HG03520 (cell line): ENCODE measurements around the gene RHOT1.
"Not testable (repeated sequence)": the region's sequence is repeated elsewhere in the genome, so short reads cannot be mapped to it uniquely, and the experiment has no call there.

ENCODE experiments used
- ATAC-seq: cut with Tn5 transposase; IDR thresholded peaks from one replicate; pipeline ENCODE4 v1.9.1; 2021; ENCODE audit warnings: mild to moderate bottlenecking, moderate library complexity; ENCODE audit not compliant: unreplicated experiment

Gene RHOT1

GRCh38 chr17:32222621-32223020 lies 80.3 kb downstream of the RHOT1 start:
- ATAC-seq, result no peak

GRCh38 chr17:32223703-32224102 lies 81.4 kb downstream of the RHOT1 start:
- no peak for ATAC-seq

DNA sequence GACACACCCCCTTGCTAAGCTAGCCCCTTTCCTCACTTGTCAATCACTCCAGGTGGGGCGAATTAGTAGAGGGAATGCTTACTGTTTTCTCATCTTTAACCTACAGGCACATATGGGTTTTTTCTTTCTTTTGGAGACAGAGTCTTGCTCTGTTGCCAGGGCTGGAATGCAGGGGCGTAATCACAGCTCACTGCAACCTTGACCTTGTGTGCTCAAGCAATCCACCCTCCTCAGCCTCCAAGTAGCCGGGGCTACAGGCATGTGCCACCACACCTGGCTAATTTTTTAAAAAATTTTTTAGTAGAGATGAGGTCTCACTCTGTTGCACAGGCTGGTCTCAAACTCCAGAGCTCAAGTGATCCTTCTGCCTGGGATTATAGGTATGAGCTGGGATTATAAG lies 84.6 kb downstream of the RHOT1 start:
- ATAC-seq, result no peak

DNA sequence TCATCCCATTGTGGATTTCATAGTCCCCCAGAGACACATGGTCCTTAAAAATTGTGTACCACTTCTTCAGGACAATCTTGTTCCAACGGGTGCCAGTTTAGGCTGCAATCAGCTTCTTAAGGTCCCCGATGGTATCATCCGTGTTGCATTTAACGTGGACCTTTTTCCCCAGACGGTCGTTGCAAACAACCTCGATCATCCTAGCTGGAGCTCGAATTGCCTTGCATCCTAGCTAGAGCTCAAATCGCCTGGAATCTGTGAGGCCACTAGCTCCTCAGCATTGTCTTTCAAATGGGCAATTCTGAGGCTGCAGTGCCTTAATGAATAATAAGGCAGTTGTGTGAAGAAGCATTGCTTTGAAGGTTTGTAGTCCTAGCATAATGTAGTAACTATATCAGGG lies 85.6 kb downstream of the RHOT1 start:
- no peak for ATAC-seq

DNA sequence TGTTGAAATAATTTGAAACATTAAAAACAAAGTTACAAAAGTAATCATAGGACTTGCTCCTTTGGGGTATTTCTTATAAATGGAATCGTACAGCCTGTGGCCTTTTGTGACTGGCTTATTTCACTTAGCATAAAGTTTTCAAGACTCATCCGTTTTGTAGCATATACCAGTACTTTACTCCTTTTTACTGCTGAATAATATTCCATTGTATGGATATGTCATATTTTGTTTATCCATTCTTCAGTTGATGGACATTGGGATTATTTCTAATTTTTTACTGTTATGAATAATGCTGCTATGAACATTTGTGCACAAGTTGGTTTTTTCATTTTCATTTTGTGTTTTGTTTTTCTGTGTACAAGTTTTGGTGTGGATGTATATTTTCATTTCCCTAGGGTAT lies 93.3 kb downstream of the RHOT1 start:
- no peak for ATAC-seq

DNA sequence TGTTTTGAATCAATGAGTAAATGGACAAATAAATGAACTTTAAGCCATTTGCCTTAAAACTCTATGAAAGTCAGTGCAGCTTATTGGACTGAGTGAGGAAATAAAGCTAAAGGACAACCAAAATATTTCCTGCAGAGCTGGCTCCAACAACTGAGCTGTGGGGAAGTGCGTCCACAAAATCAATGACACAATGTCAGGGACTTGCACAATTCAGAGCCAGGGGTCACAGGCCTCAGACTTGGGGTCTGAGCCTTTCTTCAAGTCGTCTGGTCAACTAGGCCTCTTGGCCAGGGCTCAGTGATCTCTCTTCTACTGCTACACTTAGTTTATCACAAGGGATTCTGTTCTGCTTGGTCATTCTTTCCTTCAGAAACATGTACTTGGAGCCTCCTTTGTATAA lies 97.2 kb downstream of the RHOT1 start:
- no peak for ATAC-seq

DNA sequence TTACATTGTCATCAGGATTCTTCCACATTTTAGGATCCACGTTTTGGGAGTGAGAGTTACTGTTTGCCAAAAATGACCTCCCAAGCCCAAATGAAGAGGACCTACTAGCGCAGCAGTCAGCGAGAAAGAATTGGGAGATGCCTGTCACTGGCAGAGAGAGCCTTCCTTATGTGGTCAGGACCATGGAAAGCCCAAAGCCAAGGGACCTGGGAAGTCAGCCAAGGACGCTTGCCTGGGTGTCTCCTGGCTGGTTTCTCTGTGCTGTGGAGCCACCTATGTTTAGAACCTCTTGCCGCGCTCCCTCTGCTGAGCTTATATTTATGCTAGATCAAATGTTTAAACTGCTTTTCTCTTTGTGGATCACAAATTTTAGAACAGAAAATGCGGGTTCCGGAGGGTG lies 98.4 kb downstream of the RHOT1 start:
- no peak for ATAC-seq

DNA sequence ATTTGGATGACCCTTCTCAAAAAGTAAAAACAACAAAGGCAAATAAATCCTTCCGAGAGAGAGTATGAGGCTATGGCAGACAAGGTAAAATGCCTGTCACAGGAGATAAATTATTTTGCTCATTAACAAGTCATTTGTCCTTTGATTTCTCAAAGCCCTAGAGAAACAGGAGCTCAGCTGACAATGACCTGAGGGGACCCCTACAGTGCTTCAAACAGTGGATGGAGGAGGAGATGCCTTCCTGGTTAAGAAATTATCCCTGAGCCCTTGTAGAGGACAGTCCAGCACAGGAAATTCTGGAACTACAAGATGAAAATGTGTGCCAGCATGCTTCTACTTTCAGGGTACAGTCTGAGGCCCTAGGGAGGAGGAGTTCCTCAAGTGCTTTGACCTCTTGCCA lies 99.3 kb downstream of the RHOT1 start:
- ATAC-seq, result no peak

DNA sequence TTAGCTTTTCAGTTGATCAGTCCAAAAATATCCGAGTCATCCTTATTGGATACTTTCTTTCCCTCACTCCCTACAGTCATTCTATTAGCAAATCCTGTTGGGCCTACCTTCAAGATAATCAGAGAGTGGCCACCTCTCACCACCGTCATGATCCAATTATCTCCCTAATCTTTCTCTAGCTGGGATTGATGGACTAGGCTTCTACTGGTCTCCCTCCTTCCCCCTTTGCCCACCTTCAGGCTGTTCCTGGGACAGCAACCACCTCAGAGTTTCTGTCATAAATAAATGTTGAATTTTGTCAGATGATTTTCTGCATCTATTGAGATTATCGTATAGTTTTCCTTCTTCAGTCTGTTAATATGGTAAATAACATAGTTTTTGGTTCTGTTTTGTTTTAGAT lies 107.2 kb downstream of the RHOT1 start:
- no peak for ATAC-seq

GRCh38 chr17:32253117-32253611 lies 110.9 kb downstream of the RHOT1 start:
- ATAC-seq, result no peak

DNA sequence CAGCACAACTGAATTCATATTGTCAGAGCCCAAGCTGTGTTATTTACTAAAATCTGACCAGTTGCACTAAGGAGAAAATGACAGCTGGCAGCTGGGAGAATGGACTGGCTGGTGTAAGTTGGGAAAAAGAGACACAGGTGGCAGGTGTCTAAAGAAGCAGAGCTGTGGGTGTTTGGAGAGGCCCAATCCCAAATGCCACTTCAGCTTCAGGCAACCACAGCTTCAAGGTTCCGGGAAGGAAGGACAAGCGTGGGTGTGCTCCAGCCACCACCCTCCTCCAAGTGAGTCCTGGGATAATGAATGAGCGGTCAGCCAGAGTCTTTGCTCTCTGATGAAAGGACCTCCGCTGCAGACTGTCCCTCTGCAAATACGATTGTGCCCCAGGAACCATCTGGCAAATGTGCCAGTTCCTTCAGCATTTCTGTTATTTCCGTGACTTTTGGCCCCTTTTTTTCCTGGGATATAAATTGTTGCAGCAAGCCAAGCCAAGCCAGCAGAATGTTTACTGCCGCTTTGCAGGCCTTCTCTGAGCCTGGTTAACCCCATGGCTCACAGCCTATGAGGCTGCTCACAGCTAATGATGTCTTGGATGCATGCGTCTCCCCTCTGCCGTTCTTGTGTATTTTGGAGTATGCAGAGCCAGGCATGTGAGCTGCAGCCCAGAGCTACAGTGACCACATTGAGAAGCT lies 113.9 kb downstream of the RHOT1 start:
- ATAC-seq, result no peak

GRCh38 chr17:32256701-32257019 lies 114.4 kb downstream of the RHOT1 start:
- ATAC-seq, result no peak

GRCh38 chr17:32258383-32259140 lies 116.3 kb downstream of the RHOT1 start:
- no peak for ATAC-seq

DNA sequence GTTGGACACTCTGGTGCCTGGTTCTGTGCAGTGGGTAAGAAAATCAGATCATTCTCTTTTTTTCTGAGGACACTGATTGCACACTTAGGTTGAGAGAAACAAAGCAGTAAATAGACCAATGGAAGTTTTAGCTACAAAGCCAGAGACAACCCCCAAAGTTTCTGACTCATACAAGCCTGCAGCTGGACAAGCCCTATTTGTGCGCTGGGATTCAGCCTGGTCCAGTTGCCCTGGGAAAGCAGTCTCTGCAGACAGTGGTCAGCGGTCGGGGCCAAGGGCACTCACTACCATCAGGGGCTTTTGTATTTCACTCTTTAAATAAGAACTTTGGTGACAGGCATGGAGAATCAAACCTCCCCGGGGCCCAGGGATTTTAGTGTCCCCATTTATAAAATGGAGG lies 117.3 kb downstream of the RHOT1 start:
- no peak for ATAC-seq

- no peak for ATAC-seq
Measured at GRCh38 chr17:32261417-32261736, 119.1 kb downstream of the RHOT1 start.

DNA sequence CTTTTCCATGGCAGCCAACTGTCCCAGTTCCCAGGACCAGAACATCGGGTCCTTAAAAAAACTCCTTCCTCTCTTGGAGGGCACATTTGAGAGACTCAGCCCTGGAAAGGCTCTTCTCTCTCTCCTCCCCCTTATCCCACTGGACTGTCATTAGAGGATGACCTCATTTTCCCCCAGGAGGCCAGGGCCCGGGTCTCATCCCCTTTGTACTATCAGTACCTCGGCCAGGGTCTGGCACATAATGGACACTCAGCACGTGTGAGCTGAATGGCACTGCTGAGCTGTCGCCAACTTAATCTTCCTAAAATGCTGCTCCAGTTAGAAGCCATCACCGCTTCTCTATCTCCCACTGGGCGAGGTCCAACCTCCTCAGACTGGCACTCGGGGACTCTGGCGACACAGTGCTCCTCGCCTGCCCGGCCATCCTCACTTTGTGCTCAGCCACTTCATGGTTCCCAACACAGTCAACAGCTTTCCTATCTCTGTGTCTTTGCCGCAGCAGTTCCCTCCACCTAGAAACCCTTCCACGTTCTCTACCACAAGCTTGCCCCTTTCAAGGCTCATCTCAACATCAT lies 119.7 kb downstream of the RHOT1 start:
- no peak for ATAC-seq

DNA sequence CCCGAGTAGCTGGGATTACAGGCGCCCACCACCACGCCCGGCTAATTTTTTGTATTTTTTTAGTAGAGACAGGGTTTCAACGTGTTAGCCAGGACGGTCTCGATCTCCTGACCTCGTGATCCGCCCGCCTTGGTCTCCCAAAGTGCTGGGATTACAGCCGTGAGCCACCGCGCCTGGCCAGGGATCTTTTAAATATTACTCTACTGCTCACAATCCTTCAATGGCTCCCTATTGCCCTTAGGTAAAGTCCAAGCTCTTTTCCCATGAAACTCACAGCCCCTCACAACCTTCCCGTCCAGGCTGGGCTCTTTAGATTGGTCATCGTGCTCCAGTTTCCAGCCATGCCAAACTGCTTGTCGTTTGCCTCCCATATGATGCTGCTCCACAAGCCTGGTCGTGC lies 121.2 kb downstream of the RHOT1 start:
- ATAC-seq, result not testable (repeated sequence)

DNA sequence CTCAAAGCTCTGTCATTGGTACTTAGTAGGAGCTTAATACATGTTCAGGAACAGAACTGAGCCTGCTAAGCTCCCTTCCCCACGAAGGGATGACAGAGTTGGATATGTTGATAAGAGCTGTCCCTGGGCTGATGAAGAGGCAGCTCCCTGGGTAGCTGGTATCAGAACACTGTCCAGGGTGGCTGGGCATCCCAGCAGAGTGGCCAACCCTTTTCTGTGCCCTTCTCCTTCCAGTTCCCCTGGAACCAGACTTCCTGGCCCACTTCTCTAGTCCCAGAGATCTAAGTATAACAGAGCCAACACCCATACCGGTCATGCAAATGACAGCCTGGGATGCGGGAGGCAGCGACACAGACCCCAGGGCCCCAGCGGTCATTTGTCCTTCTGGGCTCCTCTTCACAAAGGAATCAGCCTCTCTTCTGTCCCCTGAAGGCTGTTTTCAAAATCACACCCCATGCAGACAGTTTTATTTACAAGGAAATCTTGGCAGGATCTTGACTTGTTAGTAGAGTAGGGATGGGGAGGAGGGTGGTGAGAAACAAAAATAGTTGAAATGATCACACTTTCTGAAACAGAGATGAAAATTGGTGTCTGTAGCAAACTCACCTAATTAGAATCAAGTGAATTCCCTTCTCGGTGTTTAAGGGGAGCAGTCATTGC lies 122.0 kb downstream of the RHOT1 start:
- ATAC-seq, result no peak

GRCh38 chr17:32264823-32265191 lies 122.5 kb downstream of the RHOT1 start:
- ATAC-seq, result no peak

GRCh38 chr17:32265192-32265923 lies 123.1 kb downstream of the RHOT1 start, which contains the start of gene RHBDL3:
Gene RHBDL3 (plus strand): TSS chr17:32265832. CDS start chr17:32266190, 358 bp downstream.
- no peak for ATAC-seq

GRCh38 chr17:32266051-32266388 lies 123.7 kb downstream of the RHOT1 start:
- ATAC-seq, result no peak
